Breast epithelium (tissue), 3 donors: ENCODE measurements around the gene MAPK1IP1L.

Experiments used
- CTCF ChIP-seq, 3 donors: fragments of 450-650 bp; IDR thresholded peaks; one replicate each; pipeline ENCODE4 v1.5.1; 2016 to 2017; ENCODE audit warnings: antibody characterized with exemption in 3 of 3, mild to moderate bottlenecking in 3 of 3, moderate library complexity in 3 of 3
- POLR2A ChIP-seq: fragments of 450-650 bp; IDR thresholded peaks from one replicate; pipeline ENCODE4 v1.6.1; 2016; ENCODE audit warnings: antibody characterized with exemption, mild to moderate bottlenecking, moderate library complexity
- POLR2AphosphoS5 ChIP-seq, 3 donors: sonication (generic); formaldehyde crosslinking; IDR thresholded peaks; one replicate each; pipeline ENCODE4 v1.6.1; 2017; ENCODE audit warnings: antibody characterized with exemption in 3 of 3

DNA sequence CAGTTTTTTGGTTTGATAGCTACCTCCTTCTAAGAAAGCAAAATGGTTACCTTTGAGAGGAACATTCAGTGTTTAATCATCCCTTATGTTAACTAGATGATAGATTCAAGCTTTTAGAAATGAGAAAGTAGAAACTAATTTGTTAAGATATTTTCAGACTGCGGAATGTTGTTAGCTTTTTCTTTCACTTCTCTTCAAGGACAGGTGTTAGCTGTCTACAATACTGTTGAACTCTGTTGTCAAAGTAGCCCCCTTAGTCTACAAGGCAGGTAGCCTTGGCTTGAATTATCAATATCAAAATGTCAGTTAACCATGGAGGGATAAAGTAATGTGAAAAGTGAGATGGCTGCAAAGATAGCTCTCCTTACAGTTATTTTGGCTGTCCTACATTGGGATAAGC, 14.8 kb downstream of the MAPK1IP1L start:
- TF ChIP-seq POLR2AphosphoS5 (IDR thresholded peaks at IDR 0.05) (no peak), CTCF (IDR thresholded peaks at IDR 0.05) (no peak), POLR2A (no peak)
